SK-N-SH treated with all-trans-retinoic acid at 6 μM for 48 hours (cell line): ENCODE results near the gene GJA1.

Experiments used
- ATAC-seq: fragments of 200-7000 bp; cut with Tn5 transposase; 3 replicates; pipeline ENCODE4 v1.9.1; 2020; ENCODE audit warnings: mild to moderate bottlenecking, moderate library complexity
- ARNTL ChIP-seq: fragments of 450-650 bp; formaldehyde crosslinking; IDR thresholded peaks from 2 replicates; pipeline ENCODE4 v1.5.0; 2020; ENCODE audit warnings: low read depth, mild to moderate bottlenecking, moderate library complexity, borderline replicate concordance
- BACH2 ChIP-seq: fragments of 250-450 bp; sonication (Bioruptor Pico); IDR thresholded peaks from 2 replicates; pipeline ENCODE4 v1.9.0; 2021; ENCODE audit warnings: mild to moderate bottlenecking, borderline replicate concordance
- CREB5 ChIP-seq: fragments of 250-450 bp; sonication (Bioruptor Pico); IDR thresholded peaks from 2 replicates; pipeline ENCODE4 v1.5.1; 2020; ENCODE audit warnings: low read depth, mild to moderate bottlenecking, moderate library complexity
- CSDC2 ChIP-seq: fragments of 250-450 bp; sonication (Bioruptor Pico); IDR thresholded peaks from 2 replicates; pipeline ENCODE4 v1.5.0; 2020; ENCODE audit warnings: mild to moderate bottlenecking, moderate library complexity
- CSRNP3 ChIP-seq: fragments of 250-450 bp; sonication (Bioruptor Pico); IDR thresholded peaks from 2 replicates; pipeline ENCODE4 v1.5.1; 2021; ENCODE audit warnings: mild to moderate bottlenecking, moderate library complexity
- ESRRG ChIP-seq: fragments of 250-450 bp; sonication (Bioruptor Pico); IDR thresholded peaks from 2 replicates; pipeline ENCODE4 v1.6.1; 2021; ENCODE audit warnings: mild to moderate bottlenecking
- GLIS3 ChIP-seq: fragments of 250-450 bp; sonication (Bioruptor Pico); IDR thresholded peaks from 2 replicates; pipeline ENCODE4 v1.5.0; 2020; ENCODE audit warnings: mild to moderate bottlenecking, moderate library complexity
- ISL1 ChIP-seq: fragments of 250-450 bp; sonication (Bioruptor Pico); IDR thresholded peaks from 2 replicates; pipeline ENCODE4 v2.1.2; 2022; ENCODE audit warnings: mild to moderate bottlenecking, moderate library complexity
- OSR1 ChIP-seq: fragments of 250-450 bp; sonication (Bioruptor Pico); IDR thresholded peaks from 2 replicates; pipeline ENCODE4 v1.8.0; 2022; ENCODE audit warnings: moderate library complexity, mild to moderate bottlenecking, inconsistent platforms
- PATZ1 ChIP-seq: fragments of 250-450 bp; sonication (Bioruptor Pico); IDR thresholded peaks from 2 replicates; pipeline ENCODE4 v1.8.0; 2020; ENCODE audit warnings: mild to moderate bottlenecking, moderate library complexity, borderline replicate concordance
- POU6F1 ChIP-seq: fragments of 250-450 bp; sonication (Bioruptor Pico); IDR thresholded peaks from 2 replicates; pipeline ENCODE4 v1.8.0; 2021; ENCODE audit warnings: low read depth, mild to moderate bottlenecking, moderate library complexity, borderline replicate concordance
- PPARA ChIP-seq: fragments of 250-450 bp; sonication (Bioruptor Pico); IDR thresholded peaks from 2 replicates; pipeline ENCODE4 v1.5.0; 2020; ENCODE audit warnings: mild to moderate bottlenecking, borderline replicate concordance
- RARB ChIP-seq: fragments of 250-450 bp; sonication (Bioruptor Pico); IDR thresholded peaks from 2 replicates; pipeline ENCODE4 v1.8.0; 2021; ENCODE audit warnings: mild to moderate bottlenecking, moderate library complexity
- SNAI2 ChIP-seq: fragments of 250-450 bp; sonication (Bioruptor Pico); IDR thresholded peaks from 2 replicates; pipeline ENCODE4 v1.5.0; 2020; ENCODE audit warnings: mild to moderate bottlenecking, moderate library complexity
- TCF4 ChIP-seq: fragments of 250-450 bp; sonication (Bioruptor Pico); IDR thresholded peaks from 2 replicates; pipeline ENCODE4 v1.8.0; 2021; ENCODE audit warnings: mild to moderate bottlenecking, moderate library complexity, borderline replicate concordance
- TSHZ2 ChIP-seq: fragments of 250-450 bp; sonication (Bioruptor Pico); IDR thresholded peaks from 2 replicates; pipeline ENCODE4 v1.5.0; 2020; ENCODE audit warnings: mild to moderate bottlenecking, moderate library complexity
- ZFP3 ChIP-seq: fragments of 250-450 bp; sonication (Bioruptor Pico); IDR thresholded peaks from 2 replicates; pipeline ENCODE4 v1.5.0; 2020; ENCODE audit warnings: mild to moderate bottlenecking, moderate library complexity
- ZFP30 ChIP-seq: fragments of 450-650 bp; formaldehyde crosslinking; IDR thresholded peaks from 2 replicates; pipeline ENCODE4 v1.5.0; 2022; ENCODE audit warnings: mild to moderate bottlenecking, moderate library complexity
- ZNF565 ChIP-seq: fragments of 450-650 bp; formaldehyde crosslinking; conservative IDR thresholded peaks from 2 replicates; pipeline ENCODE4 v1.5.0; 2020; ENCODE audit warnings: low read depth, mild to moderate bottlenecking, moderate library complexity
- ZNF70 ChIP-seq: fragments of 450-650 bp; formaldehyde crosslinking; IDR thresholded peaks from 2 replicates; pipeline ENCODE4 v1.5.0; 2020; ENCODE audit warnings: mild to moderate bottlenecking, moderate library complexity
- ZNF8 ChIP-seq: fragments of 450-650 bp; formaldehyde crosslinking; IDR thresholded peaks from 2 replicates; pipeline ENCODE4 v1.5.0; 2020; ENCODE audit warnings: mild to moderate bottlenecking, moderate library complexity

The GJA1 gene

GRCh38 chr6:121408321-121408720, 27.1 kb upstream of the GJA1 start:
- no peak for ATAC-seq
- TF ChIP-seq CSRNP3 (no peak), ZFP30 (no peak), PPARA (CRISPR knock-in tag) (no peak), ESRRG (no peak), PATZ1 (no peak), ISL1 (CRISPR knock-in tag) (no peak), ARNTL (CRISPR knock-in tag) (no peak), GLIS3 (CRISPR knock-in tag) (no peak), ZNF70 (CRISPR knock-in tag) (no peak), ZNF565 (CRISPR knock-in tag) (no peak), OSR1 (CRISPR knock-in tag) (no peak), SNAI2 (CRISPR knock-in tag) (no peak), TCF4 (CRISPR knock-in tag) (no peak), ZFP3 (CRISPR knock-in tag) (no peak), CREB5 (CRISPR knock-in tag) (no peak), TSHZ2 (CRISPR knock-in tag) (no peak)
- TF ChIP-seq, all 23 proteins: peak for 0

- ATAC-seq = no peak
- no peak for TF ChIP-seq ARNTL (CRISPR knock-in tag)
- TF ChIP-seq, all 23 proteins: peak for 0
Observed at GRCh38 chr6:121413879-121414278, 21.6 kb upstream of the GJA1 start.

GRCh38 chr6:121418346-121418745, 17.1 kb upstream of the GJA1 start:
- no peak for TF ChIP-seq POU6F1 (CRISPR knock-in tag)
- no peak for TF ChIP-seq PATZ1
- no peak for TF ChIP-seq GLIS3 (CRISPR knock-in tag)
- TF ChIP-seq ZFP30 = no peak
- TF ChIP-seq PPARA (CRISPR knock-in tag) = no peak
- no peak for TF ChIP-seq ISL1 (CRISPR knock-in tag)
- no peak for TF ChIP-seq ZNF565 (CRISPR knock-in tag)
- ATAC-seq = no peak

GRCh38 chr6:121426686-121427085, 8.8 kb upstream of the GJA1 start:
- ATAC-seq = no peak
- TF ChIP-seq POU6F1 (CRISPR knock-in tag) = no peak
- TF ChIP-seq ZFP30 = no peak
- no peak for TF ChIP-seq OSR1 (CRISPR knock-in tag)
- TF ChIP-seq ESRRG = no peak
- TF ChIP-seq SNAI2 (CRISPR knock-in tag) = no peak
- TF ChIP-seq RARB = no peak
- no peak for TF ChIP-seq BACH2 (CRISPR knock-in tag)
- no peak for TF ChIP-seq ZNF8
- TF ChIP-seq CSDC2 (CRISPR knock-in tag) = no peak
- TF ChIP-seq ISL1 (CRISPR knock-in tag) = no peak
